ENCODE measurements around the gene HOXD9.
A peak's percentile ranks its signal among the peaks of the same experiment; 100 is the strongest.

The HOXD9 gene

DNA sequence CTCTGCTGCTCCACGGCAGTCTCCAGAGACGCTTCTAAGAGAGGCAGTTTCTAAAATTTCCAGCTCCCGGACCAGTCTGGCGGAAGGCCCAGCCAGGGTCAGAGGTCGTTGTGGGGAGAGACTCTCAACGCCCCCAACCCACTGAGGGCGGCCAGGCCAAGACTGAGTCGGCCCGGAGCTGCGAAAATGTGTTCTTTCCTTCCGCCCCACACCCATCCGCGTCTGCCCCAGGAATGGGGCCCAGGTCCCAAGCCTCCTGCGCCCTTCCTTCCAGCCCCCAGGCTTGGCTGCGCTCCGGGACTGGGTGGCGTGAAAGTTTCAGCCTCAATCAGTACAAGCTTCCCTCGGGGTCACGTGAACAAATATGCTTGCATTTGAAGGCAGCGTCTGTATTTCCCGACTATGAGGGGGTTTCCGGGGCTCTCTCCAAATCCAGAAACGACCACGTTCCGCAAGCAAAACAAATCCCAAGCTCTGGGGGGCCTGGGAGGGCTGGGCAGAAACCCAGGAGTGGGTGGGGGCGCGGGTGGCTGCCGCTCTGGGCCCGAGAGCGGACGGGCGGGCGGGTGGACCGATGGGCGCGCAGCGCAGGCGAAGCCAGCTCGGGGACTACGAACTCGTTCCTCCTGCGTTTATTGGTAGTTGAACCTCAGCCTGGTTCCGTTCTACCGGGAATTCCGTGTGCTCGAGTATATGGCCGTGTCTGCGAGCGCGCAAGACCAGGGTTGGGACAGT, 37.9 kb downstream of the HOXD9 start:
- no peak overlapping the region for H3K9ac ChIP-seq (ENCODE audit: low read depth, low read length)
- H3K4me3 ChIP-seq (ENCODE audit: low read length) = no peak overlapping the region
- no peaks in the 10 kb centered on the region for H3K36me3 ChIP-seq (ENCODE audit: insufficient read depth, low read length)
- peak overlapping the region; percentile 20 for H3K4me2 ChIP-seq (ENCODE audit: low read length)
- H3K9me3 ChIP-seq (replicated peaks; ENCODE audit: low read length) = no peaks in the 10 kb centered on the region
- peaks cover 10% of the 10 kb centered on the region for H3K4me1 ChIP-seq (ENCODE audit: control insufficient read depth, insufficient read depth, low read length)
- H3K27me3 ChIP-seq (ENCODE audit: control insufficient read depth, insufficient read depth, low read length) = peaks cover 74% of the 10 kb centered on the region

- Histone ChIP-seq H3K9ac (ENCODE audit: low read depth, low read length) (no peak overlapping the region), H3K4me2 (ENCODE audit: low read length) (peak overlapping the region; percentile 81), H3K4me1 (ENCODE audit: control insufficient read depth, insufficient read depth, low read length) (peaks cover 10% of the 10 kb centered on the region), H3K4me3 (ENCODE audit: low read length) (peak overlapping the region; percentile 65), H3K27me3 (ENCODE audit: control insufficient read depth, insufficient read depth, low read length) (peaks cover 82% of the 10 kb centered on the region), H3K36me3 (ENCODE audit: insufficient read depth, low read length) (no peaks in the 10 kb centered on the region), H3K9me3 (replicated peaks; ENCODE audit: low read length) (no peaks in the 10 kb centered on the region)
Observed at GRCh38 chr2:176160986-176161824, 38.7 kb downstream of the HOXD9 start.

DNA sequence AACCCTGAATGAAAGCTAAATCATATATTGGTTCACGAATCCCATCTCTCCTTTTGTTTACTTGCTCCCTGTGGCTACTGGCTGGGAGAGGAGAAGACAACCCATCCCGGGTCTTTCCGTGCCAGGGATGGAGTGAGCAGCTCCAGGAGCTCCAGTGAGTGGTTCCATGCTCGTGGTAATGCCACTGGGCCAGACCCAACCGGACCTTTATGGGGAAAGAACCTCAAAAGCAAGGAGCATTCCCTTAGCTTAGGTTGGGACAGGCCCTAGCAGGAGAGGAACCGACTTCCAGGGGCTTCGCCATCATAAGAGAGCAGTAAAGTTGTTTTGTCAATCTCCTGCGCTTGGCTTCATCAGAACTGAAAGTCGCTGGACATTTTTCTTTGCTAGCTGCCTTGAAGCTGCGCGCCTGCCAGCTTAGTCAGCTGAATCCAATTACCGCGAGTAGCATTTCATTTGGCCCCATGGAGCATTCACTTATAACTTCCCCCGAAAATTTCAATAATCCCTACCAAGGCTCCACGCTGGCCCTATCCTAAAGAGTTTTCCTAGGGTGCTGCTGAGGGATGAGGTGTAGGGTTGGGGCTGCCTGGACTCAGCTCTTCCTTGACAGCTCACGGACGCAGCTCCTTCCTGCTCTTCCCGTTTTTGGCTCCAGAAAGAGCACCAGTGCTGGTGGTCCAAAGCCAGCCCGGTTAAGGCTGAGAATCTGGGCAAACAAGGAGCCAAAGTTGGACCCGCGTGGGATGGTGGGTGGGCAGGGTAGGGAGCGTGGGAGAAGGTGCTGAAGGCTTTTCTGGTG, 39.5 kb downstream of the HOXD9 start:
- Histone ChIP-seq H3K9me3 (replicated peaks; ENCODE audit: low read length) (no peaks in the 10 kb centered on the region), H3K9ac (ENCODE audit: low read depth, low read length) (no peak overlapping the region), H3K4me1 (ENCODE audit: control insufficient read depth, insufficient read depth, low read length) (peaks cover 10% of the 10 kb centered on the region), H3K36me3 (ENCODE audit: insufficient read depth, low read length) (no peaks in the 10 kb centered on the region), H3K4me2 (ENCODE audit: low read length) (peak overlapping the region; percentile 81), H3K4me3 (ENCODE audit: low read length) (peak overlapping the region; percentile 65), H3K27me3 (ENCODE audit: control insufficient read depth, insufficient read depth, low read length) (peaks cover 79% of the 10 kb centered on the region)

DNA sequence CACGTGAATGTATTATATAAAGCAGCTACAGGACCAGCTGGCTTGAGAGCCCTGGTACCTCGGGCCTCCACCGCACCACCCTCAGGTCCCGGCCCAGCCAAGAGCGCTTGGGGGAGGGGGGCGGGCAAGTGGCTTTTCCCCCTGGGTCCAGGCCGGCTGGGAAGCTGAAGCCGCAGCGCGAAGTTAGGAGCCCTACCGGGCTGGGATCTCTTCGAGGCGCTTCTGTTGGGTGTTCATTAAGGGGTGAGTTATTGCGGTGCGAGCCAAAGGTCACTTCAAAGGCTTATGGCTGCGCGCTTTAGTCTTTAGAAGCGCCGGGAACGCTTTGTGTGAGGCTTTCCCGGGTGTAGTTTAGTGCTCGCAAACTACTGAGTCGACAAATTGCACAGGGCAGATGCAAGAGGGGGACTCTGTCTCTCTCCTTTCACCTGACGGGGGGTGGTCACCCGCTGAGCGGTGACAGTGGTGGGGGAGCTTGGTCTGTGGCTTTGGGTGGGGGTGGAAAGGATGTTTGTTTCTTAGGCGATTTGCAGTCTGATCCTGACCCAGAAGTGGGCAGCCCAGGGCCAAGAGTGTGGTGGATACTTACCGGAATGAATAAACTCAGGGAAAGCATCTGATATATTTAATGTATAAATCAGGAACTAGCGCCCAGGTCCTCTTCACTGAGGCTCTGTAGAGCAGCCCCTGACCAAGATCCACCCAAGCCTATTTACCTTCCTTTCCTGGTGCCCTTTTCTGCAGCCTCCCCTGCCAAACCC, 40.6 kb downstream of the HOXD9 start:
- H3K4me3 ChIP-seq (ENCODE audit: low read length) = no peak overlapping the region
- H3K27me3 ChIP-seq (ENCODE audit: control insufficient read depth, insufficient read depth, low read length) = peaks cover 80% of the 10 kb centered on the region
- H3K9ac ChIP-seq (ENCODE audit: low read depth, low read length) = no peak overlapping the region
- no peaks in the 10 kb centered on the region for H3K36me3 ChIP-seq (ENCODE audit: insufficient read depth, low read length)
- H3K9me3 ChIP-seq (replicated peaks; ENCODE audit: low read length) = no peaks in the 10 kb centered on the region
- H3K4me1 ChIP-seq (ENCODE audit: control insufficient read depth, insufficient read depth, low read length) = peaks cover 10% of the 10 kb centered on the region
- H3K4me2 ChIP-seq (ENCODE audit: low read length) = no peak overlapping the region

DNA sequence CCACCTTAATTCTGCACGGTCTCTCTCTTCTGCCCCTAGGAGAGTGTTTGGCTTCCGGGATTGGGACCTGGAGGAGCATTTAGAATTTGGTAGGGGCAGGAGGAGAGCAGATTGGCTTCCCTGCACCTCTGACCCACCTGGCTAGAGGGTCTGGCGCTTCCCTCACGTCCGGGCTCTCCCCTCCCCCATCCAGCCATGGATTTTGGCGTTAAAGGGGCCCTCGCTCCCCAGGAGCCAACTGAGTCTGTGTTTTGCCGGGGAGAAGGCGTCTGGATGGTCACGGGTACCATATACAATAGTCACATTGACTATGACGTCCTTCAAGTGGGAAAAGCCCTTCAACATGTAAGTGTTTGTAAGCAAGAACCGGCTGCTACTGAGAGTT, 41.1 kb downstream of the HOXD9 start:
- Histone ChIP-seq H3K36me3 (ENCODE audit: insufficient read depth, low read length) (no peaks in the 10 kb centered on the region), H3K9me3 (replicated peaks; ENCODE audit: low read length) (no peaks in the 10 kb centered on the region), H3K9ac (ENCODE audit: low read depth, low read length) (no peak overlapping the region), H3K4me3 (ENCODE audit: low read length) (no peak overlapping the region), H3K27me3 (ENCODE audit: control insufficient read depth, insufficient read depth, low read length) (peaks cover 77% of the 10 kb centered on the region), H3K4me2 (ENCODE audit: low read length) (no peak overlapping the region), H3K4me1 (ENCODE audit: control insufficient read depth, insufficient read depth, low read length) (peaks cover 10% of the 10 kb centered on the region)

GRCh38 chr2:176164201-176164600, 41.7 kb downstream of the HOXD9 start:
- no peaks in the 10 kb centered on the region for H3K9me3 ChIP-seq (replicated peaks; ENCODE audit: low read length)

DNA sequence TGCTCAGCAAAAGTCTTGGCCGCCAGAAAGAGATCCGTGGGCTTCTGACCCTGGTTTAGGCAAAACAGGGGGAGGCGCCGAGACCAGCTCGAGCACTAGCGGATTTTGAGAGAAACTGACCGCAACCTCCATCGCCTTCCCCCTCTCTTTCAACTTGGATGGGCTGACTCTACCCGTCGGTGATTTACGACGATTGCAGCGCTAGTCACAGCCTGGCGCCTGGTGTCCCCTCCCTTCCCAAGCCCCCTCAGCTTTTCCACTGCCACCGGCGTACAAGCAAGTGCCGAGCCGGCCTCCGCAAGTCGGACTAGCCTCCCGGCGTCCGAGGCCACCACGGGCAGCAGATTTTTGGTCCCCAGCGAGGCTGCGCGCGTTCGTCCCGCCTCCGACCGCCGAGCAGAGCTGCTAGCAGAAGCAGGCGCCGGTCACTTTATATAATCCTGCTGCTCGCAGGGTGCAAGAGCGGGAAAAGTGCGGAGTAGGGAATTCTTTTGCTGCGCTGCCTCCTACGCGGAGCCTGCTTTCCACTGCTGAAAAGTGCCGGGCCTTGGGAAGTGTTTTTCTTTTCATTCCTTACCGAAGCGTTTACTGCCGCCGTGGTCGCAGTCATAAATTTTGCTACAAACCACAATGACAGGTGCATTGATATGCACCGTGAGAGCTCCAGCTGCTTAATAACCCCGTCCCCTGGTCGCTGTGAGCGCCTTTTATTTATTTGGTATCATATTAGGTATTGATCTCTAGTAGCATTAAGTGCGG, 42.3 kb downstream of the HOXD9 start:
- H3K27me3 ChIP-seq (ENCODE audit: control insufficient read depth, insufficient read depth, low read length) = peaks cover 72% of the 10 kb centered on the region
- H3K9me3 ChIP-seq (replicated peaks; ENCODE audit: low read length) = no peaks in the 10 kb centered on the region
- peaks cover 10% of the 10 kb centered on the region for H3K4me1 ChIP-seq (ENCODE audit: control insufficient read depth, insufficient read depth, low read length)
- no peak overlapping the region for H3K4me2 ChIP-seq (ENCODE audit: low read length)
- H3K4me3 ChIP-seq (ENCODE audit: low read length) = no peak overlapping the region
- no peaks in the 10 kb centered on the region for H3K36me3 ChIP-seq (ENCODE audit: insufficient read depth, low read length)
- H3K9ac ChIP-seq (ENCODE audit: low read depth, low read length) = no peak overlapping the region

More at GRCh38 chr2:176164201-176164600, 41.7 kb downstream of the HOXD9 start:
- no peaks in the 10 kb centered on the region for H3K36me3 ChIP-seq (ENCODE audit: insufficient read depth, low read length)
- peaks cover 10% of the 10 kb centered on the region for H3K4me1 ChIP-seq (ENCODE audit: control insufficient read depth, insufficient read depth, low read length)
- H3K4me3 ChIP-seq (ENCODE audit: low read length) = no peak overlapping the region
- no peak overlapping the region for H3K9ac ChIP-seq (ENCODE audit: low read depth, low read length)
- H3K27me3 ChIP-seq (ENCODE audit: control insufficient read depth, insufficient read depth, low read length) = peaks cover 77% of the 10 kb centered on the region
- H3K4me2 ChIP-seq (ENCODE audit: low read length) = no peak overlapping the region

DNA sequence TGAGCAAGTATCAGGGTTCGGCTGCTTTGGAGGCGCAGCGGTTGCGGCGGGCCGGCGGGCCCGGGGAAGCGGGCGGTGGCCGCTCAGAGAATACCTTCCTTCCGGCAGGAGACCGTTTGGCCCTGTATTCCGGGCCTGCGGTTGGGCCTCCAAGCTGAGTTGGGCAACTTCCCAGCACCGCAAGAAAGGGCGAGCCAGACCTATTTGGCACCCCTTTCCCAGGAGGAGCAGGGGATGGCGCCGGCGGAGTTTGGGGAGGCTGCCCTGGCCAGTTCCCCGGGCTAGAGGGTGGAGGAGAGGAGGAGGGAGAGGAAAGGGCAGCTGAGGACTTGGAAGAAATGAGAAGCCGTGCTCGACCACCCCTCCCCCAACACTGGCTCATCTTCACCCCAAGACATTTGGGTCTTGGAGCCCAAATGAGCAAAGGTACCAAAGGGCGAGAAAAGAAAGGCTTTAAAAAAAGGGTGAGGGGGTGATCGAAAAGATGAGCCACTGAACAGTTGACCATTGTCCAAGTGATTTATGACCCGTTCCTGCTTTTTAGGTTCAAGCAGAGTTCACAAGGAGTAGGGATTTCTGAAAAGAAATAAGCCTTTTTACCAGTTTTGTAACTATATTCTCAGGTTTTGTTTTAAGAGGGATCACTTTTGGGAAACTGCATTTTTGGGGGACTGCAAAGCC, 43.0 kb downstream of the HOXD9 start:
- peaks cover 10% of the 10 kb centered on the region for H3K4me1 ChIP-seq (ENCODE audit: control insufficient read depth, insufficient read depth, low read length)
- H3K9ac ChIP-seq (ENCODE audit: low read depth, low read length) = no peak overlapping the region
- no peak overlapping the region for H3K4me3 ChIP-seq (ENCODE audit: low read length)
- H3K27me3 ChIP-seq (ENCODE audit: control insufficient read depth, insufficient read depth, low read length) = peaks cover 71% of the 10 kb centered on the region
- H3K4me2 ChIP-seq (ENCODE audit: low read length) = no peak overlapping the region
- no peaks in the 10 kb centered on the region for H3K9me3 ChIP-seq (replicated peaks; ENCODE audit: low read length)
- no peaks in the 10 kb centered on the region for H3K36me3 ChIP-seq (ENCODE audit: insufficient read depth, low read length)

DNA sequence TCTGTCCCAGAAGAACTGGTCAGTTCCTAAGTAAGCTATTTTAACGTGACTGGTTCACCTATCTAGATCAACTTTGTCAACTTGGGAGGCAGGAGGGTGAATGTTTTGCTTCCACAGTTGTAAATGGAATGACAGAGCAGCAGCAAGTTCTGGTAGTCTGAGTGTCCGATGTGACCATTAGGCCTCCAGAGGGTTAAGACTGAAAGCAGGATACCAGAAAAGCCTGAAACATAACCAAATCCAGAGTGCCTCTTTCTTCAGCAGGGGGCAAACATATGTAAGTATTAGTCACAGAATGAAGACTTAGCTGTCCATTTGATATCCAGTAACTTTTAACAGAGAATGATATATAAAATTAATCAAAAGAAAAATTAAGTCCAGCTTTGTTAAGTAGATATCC, 43.8 kb downstream of the HOXD9 start:
- no peak overlapping the region for H3K4me3 ChIP-seq (ENCODE audit: low read length)
- H3K4me1 ChIP-seq (ENCODE audit: control insufficient read depth, insufficient read depth, low read length) = peaks cover 10% of the 10 kb centered on the region
- H3K4me2 ChIP-seq (ENCODE audit: low read length) = no peak overlapping the region
- H3K9me3 ChIP-seq (replicated peaks; ENCODE audit: low read length) = no peaks in the 10 kb centered on the region
- H3K36me3 ChIP-seq (ENCODE audit: insufficient read depth, low read length) = no peaks in the 10 kb centered on the region
- no peak overlapping the region for H3K9ac ChIP-seq (ENCODE audit: low read depth, low read length)
- H3K27me3 ChIP-seq (ENCODE audit: control insufficient read depth, insufficient read depth, low read length) = peaks cover 69% of the 10 kb centered on the region

DNA sequence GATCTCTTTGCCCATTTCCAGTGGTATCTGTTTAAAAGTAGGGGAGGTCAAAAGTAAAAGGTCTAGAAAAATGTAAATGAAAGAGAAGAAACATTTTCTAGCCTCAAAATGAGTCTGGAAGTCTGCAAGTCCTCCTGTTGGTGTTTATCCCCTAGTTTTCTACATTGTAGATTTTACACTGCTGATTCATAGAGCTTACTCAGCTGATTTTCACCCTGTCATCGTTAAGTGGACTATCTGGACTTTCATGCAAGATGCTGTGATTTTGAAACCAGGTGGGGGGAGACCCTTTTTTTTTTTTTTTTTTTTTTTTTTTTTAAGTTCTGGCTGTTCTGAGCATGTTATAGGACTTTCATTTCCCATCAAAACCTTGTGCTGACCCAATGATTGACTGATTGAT, 44.9 kb downstream of the HOXD9 start:
- H3K9ac ChIP-seq (ENCODE audit: low read depth, low read length) = no peak overlapping the region
- no peaks in the 10 kb centered on the region for H3K9me3 ChIP-seq (replicated peaks; ENCODE audit: low read length)
- peaks cover 7% of the 10 kb centered on the region for H3K4me1 ChIP-seq (ENCODE audit: control insufficient read depth, insufficient read depth, low read length)
- peaks cover 63% of the 10 kb centered on the region for H3K27me3 ChIP-seq (ENCODE audit: control insufficient read depth, insufficient read depth, low read length)
- no peak overlapping the region for H3K4me3 ChIP-seq (ENCODE audit: low read length)
- no peak overlapping the region for H3K4me2 ChIP-seq (ENCODE audit: low read length)
- H3K36me3 ChIP-seq (ENCODE audit: insufficient read depth, low read length) = no peaks in the 10 kb centered on the region
